SIG-M5 treated with dmso at 0.1 percent for 504 hours (cell line): ENCODE measurements around the gene CUX1.
A peak's percentile ranks its signal among the peaks of the same experiment; 100 is the strongest.
"Not testable (repeated sequence)": the region's sequence is repeated elsewhere in the genome, so short reads cannot be mapped to it uniquely, and the experiment has no call there.

ENCODE experiments used
- DNase-seq: peaks from one replicate; lab custom pipeline; 2025; ENCODE audit not compliant: unreplicated experiment; lab: John Stamatoyannopoulos, UW

The CUX1 gene

DNA sequence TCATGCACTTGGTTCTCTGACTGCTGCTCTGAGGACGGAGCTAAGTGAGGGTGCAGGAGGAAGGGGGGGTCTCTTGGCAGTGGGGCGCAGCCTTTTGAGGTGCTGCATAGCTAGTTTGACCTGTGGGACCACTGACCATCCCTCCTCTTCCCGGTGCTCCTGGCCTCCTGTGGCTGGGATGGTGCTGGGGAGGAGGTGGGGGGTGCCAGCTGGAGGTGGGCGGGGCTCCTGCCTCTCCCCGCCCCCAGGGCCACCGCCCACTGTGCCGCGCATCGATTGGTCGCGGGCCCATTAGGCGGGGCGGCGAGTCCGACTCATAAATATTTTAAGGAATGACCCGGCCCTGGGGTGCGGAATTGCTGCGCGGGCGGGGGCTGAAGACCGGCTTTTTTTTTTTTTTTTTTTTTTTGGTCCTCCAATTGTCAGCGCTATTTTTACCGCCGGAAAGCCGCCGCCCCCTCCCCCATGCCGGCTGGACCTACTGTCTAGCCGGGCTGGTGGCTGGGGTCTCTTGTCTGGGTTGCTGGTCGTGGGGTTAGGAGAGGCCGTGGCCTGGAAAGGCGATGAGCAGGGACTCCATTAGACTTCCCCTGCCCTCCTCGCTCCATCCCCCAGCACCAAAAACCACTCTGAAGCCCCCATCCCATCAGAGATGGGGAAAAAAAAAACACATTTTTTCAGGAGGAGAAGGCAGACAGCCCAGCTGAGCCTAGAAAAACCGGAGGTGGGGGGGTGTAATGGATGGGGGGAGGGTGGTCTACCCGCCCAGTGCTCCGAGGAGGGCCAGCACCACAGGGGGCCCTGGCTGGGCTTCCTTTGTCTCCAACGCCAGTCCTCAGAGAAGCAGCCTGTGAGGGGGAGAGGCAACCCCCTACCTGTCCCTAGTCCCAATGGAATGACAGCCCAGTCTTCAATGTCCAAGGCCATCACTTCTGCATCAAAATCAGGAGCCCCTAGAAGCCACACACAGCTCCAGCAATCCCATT lies 475.7 kb downstream of the CUX1 start:
- DNase-seq: no peak

GRCh38 chr7:102294589-102294988 lies 477.2 kb downstream of the CUX1 start:
- DNase-seq: no peak

DNA sequence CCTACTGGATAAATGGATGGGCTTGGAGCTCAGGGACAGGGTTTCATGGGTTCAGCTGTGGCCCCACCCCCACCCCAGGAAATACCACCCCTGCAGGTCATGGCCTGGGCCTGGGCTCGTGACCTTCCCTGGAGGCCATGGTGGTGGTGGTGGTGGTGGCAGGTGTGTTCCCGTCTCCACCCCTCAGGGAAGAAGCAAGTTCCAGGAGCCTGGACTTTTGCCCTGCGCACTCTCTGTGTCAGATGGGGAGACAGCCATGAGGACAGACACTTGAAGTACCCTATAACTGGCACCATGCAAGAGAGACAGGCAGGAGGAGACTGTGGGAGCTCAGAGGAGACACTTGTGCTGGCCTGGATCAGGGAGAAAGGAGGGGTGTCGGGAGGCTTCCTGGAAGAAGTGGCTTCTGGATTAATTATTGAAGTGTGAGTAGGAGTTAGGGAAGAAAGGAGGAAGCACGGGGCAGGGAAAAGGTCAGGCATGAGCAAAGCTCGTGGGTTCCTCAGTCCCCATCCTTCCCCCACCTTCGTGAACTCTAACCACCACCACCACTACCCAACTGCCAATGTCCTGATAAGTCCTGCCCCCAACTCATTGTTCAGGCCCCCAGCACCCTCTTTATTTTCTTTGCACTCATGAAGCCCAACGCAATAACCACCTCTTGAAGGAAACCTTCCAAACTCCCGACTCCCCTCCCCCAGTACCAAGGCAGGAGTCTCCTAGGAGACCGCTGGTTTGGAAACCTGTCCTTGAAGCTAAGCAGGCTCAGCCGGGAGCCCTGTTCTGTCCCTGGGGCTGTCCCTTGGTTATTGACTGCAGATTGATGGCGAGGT lies 478.1 kb downstream of the CUX1 start:
- DNase-seq: no peak

DNA sequence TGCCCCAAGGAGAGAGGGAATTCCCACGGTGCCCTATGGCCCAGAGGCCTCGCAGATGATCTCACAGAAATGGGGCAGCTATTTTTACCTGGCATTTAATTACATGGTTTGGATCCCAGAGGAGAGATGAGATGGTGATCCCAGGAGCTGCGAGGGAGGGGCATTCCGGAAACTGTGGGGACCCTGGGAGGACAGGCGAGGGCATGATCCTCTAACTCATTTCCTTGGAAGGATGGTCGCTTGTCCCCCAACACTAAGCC lies 478.7 kb downstream of the CUX1 start:
- no peak for DNase-seq

GRCh38 chr7:102296514-102296913 lies 479.1 kb downstream of the CUX1 start:
- DNase-seq: no peak

DNA sequence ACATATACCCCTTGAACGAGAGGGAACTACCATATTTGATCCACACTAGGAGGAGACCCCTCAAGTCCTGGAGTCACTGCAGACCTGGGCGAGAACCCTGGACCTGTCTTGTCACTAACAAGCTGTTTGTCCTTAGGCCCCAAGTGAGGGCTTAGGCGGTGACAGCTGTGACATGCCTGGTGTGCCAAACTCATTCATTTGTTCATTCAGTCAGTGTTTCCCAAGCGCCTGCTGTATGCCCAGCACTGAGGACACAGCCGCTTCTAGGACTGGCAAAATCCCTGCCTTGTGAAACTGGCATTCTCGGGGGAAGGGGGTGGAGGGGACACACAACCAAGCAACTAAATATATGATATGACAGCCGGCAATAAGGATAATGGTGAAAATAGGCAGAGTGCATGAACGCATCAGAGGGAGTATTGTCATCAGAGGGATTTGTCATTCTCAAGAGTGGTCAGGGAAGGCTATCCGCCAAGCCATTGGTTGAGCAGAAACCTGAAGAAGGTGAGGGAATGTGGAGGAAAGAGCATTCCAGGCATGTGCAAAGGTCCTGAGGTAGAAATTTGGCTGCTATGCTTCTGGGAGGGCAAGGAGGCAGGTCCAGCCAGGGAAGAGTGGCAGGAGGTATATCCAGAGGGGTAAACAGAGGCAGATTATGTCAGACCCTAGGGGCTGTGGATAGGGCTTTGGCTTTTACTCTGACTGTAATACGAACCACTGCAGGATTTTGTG lies 480.2 kb downstream of the CUX1 start:
- no peak for DNase-seq

DNA sequence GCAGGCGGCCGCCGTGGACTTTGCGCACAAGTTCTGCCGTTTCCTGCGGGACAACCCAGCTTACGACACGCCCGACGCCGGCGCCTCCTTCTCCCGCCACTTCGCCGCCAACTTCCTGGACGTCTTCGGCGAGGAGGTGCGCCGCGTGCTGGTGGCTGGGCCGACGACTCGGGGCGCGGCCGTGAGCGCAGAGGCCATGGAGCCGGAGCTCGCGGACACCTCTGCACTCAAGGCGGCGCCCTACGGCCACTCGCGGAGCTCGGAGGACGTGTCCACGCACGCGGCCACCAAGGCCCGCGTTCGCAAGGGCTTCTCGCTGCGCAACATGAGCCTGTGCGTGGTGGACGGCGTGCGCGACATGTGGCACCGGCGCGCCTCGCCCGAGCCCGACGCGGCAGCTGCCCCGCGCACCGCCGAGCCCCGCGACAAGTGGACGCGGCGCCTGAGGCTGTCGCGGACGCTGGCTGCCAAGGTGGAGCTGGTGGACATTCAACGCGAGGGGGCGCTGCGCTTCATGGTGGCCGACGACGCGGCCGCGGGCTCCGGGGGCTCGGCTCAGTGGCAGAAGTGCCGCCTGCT lies 483.3 kb downstream of the CUX1 start:
- no peak for DNase-seq

- DNase-seq: not testable (repeated sequence)
Observed at GRCh38 chr7:102301367-102301766, 483.9 kb downstream of the CUX1 start.

- no peak for DNase-seq
Observed at GRCh38 chr7:102302025-102302424, 484.6 kb downstream of the CUX1 start.

GRCh38 chr7:102303669-102304422 lies 486.4 kb downstream of the CUX1 start:
- DNase-seq: no peak

DNA sequence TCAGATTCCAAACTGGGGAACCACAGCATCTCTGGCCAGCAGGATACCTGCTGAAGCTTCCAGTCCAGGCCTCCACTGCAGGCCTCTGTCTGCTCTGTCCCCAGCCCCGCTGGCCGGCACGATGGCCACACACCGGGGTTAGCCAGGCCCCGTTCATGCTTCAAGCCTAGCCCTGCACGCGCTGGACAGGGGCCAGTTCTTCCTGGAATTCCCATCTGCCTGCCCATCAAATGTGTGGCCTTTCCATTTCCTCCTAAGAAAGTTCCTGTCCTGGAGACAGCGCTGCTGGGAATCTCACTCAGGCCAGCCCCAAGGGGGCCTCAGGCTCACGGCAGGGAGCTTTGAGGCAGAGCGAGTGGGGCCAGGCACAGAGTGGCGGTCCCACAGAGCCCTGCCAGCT lies 487.2 kb downstream of the CUX1 start:
- DNase-seq: no peak

- DNase-seq: no peak
Observed at GRCh38 chr7:102305414-102306268, 488.2 kb downstream of the CUX1 start.

DNA sequence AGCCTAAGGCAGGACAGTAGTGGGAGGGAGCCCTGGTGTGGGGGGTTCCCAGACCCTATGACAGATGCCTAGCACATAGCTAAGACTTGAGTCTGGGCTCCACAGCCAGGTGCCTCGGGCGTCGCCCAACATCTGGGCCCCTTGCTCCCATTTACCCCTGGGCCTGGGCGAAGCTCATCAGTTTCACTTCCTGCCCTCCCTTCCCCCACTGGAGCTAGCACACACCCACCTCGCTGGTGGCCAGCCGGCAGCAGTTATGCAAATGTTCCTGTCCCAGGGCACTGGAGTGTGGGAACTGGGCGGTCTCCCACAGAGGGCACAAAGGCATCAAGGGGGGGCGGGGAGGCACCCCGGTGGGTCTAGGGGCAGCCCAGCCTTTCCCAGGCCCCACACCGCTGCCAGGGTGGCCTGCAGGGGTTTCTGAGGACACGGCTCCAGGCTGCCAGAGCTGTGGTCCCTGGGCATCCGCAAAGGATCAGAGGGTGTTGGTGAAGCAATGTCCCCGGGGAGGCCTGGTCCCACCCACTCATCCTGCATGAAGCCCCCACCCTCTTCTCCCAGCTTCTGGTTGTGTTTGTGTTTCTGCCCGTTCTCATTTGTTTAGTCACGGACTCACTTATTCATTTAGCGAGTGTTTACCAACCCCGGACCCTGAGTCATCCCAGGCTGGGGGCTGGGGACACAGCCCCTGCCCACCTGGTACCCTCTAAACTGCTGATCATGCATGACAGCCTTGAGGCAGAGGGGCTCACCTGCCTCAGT lies 489.7 kb downstream of the CUX1 start:
- DNase-seq: peak; percentile 77

DNA sequence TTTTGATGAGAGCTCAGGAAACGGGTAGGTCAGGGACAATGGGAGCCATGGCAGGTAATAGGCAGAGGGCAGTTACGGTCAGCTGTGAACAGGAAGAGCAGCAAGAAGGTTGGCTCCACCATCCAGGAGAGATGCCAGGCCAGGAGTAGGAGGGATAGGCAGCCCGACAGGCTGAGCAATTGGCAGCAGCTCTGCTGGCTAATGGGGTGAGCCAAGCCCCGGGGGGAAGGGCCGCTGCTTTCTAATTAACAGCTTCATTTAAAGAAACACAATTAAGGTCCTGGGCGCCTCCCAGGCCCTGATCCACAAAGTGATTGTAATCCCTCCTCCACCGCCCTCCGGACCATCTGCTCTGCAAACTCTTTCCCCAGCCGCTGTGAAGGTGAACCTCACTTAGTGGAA lies 493.0 kb downstream of the CUX1 start:
- no peak for DNase-seq

DNA sequence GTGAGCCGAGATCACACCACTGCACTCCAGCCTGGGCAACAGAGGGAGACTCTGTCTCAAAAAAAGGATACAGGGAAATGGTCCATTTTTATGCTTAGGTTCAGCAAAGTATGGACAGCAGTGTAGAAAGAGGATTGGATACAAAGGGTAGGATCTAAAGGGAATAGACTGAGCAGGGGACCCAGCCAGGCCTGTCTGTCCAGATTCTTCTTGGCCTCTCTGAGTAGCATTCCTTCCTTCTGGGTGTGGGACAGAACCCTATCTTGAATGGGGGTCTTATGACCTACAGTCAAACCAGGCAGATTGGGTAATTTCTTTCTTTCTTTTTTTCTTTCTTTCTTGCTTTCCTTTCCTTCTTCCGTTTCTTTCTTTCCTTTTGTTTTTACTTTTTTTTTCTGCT lies 494.9 kb downstream of the CUX1 start:
- DNase-seq: no peak

DNA sequence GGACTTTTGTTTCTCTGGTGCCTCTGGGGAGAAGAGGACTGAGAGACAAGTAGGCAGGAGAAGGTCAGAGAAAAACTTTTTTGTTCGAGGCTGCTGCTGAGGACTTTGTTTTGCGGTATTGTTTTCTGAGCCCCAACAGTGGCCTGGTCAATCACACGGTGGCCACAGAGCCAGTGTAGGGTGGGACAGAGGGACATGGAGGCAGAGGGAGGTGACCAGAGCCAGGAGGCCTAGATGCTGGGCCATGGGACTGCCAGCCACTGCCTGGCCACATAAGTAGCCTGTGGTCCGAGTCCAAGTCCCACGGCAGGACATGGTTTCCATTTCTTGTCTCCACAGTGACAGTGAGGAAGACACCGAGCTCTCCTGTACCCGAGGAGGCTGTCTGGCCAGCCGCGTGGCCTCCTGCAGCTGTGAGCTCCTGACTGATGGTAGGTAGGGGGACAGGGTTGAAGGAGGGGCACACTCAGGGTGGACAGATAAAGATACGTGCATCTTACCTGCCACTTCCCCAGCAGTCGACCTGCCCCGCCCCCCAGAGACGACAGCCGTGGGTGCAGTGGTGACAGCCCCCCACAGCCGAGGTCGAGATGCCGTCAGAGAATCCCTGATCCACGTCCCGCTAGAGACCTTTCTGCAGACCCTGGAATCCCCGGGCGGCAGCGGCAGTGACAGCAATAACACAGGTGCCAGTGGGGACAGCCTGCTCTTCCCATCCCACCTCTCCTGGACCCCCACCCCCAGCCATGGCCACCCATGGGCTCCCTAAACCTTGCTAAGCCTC lies 496.8 kb downstream of the CUX1 start:
- DNase-seq: no peak

DNA sequence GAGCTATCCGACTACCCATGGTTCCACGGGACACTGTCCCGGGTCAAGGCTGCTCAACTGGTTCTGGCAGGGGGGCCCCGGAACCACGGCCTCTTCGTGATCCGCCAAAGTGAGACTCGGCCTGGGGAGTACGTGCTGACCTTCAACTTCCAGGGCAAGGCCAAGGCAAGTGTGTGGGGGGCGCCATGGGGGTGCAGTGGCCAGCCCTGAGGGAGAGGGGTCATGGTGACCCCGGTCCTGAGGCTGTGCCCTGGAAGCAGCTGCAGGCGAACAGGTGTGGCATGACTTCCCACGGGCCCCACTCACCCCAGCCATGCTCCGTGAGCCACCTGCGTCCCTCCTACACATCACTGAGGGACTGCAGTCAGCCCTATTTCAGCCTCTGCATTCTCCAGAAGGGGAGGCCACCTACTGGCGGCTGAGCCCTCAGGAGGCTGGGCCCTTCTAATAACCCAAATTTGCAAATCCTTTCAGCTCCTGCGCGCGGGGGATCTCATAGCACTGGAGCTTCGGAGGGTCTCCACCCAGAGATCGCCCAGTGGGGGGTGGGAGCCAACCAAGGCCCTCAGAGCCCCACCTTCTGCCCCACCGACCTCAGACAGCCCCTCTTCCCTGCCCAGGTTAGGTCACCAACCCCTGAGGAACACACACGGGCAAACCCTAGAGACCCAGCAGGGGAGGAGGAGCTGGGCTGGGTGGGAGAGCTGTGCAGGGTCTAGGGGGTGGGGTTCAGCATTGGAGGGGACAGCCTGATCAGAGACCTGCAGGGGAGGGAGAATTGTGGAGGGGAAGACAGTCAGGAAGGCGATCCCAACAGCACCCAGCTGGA lies 500.0 kb downstream of the CUX1 start:
- no peak for DNase-seq
